Sigmoid colon (tissue), 7 donors: ENCODE data around the gene FKBP4. TPM values are rescaled to one million over a fixed set of nuclear protein-coding genes. Genes with fewer than 3 reads are reported as not detected.

Experiments used
- DNase-seq: peaks from one replicate; pipeline ENCODE4 v3.0.0-alpha.2; 2019
- H3K27ac ChIP-seq, 4 donors: fragments of 200-600 bp; sonication (generic); one replicate each; pipeline ENCODE4 v1.5.1; 2016 to 2019; ENCODE audit warnings: mild to moderate bottlenecking in 1 of 4
- H3K27me3 ChIP-seq, 3 donors: fragments of 200-600 bp; sonication (generic); one replicate each; pipeline ENCODE4 v1.5.1; 2019; ENCODE audit warnings: mild to moderate bottlenecking in 1 of 3
- H3K36me3 ChIP-seq, 4 donors: fragments of 200-600 bp; sonication (generic); one replicate each; pipeline ENCODE4 v1.5.1; 2016 to 2019
- H3K4me1 ChIP-seq, 4 donors: fragments of 200-600 bp; sonication (generic); one replicate each; pipeline ENCODE4 v1.5.1; 2017 to 2019
- H3K4me3 ChIP-seq, 4 donors: fragments of 200-600 bp; sonication (generic); one replicate each; pipeline ENCODE4 v1.5.1; 2017 to 2019; ENCODE audit warnings: mild to moderate bottlenecking in 2 of 4, moderate library complexity in 1 of 4
- H3K9me3 ChIP-seq, 4 donors: fragments of 200-600 bp in 3 of 4; sonication (generic) in 3 of 4; one replicate each; pipeline versions ENCODE4 v1.5.1 to v1.6.1; 2013 to 2019
- EP300 ChIP-seq, 4 donors: sonication (generic); formaldehyde crosslinking; IDR thresholded peaks; one replicate each; pipeline ENCODE4 v1.6.1; 2017; ENCODE audit warnings: antibody characterized with exemption in 4 of 4
- POLR2A ChIP-seq, 2 donors: fragments of 450-650 bp; IDR thresholded peaks; one replicate each; pipeline ENCODE4 v1.6.1; 2016; ENCODE audit warnings: antibody characterized with exemption in 2 of 2, mild to moderate bottlenecking in 2 of 2, moderate library complexity in 2 of 2
- POLR2AphosphoS5 ChIP-seq, 4 donors: sonication (generic); formaldehyde crosslinking; IDR thresholded peaks; one replicate each; pipeline ENCODE4 v1.6.1; 2017; ENCODE audit warnings: antibody characterized with exemption in 4 of 4
- WGBS, 2 donors: extraction: QIAGEN DNeasy Blood & Tissue Kit; methylation state at CpG; one replicate each; pipeline ENCODE4 v1.1.7; 2013; 5-methylcytosine and 5-hydroxymethylcytosine counted together
- intact Hi-C: fragments of 100-400 bp; cut with DNase I; formaldehyde crosslinking; loops from one replicate; pipeline ENCODE4 v1.15.1; 2023
- polyA plus RNA-seq, 3 donors: library from polyadenylated mRNA; stranded (reverse); fragments of 200-250 nt; gene quantifications; one replicate each; pipeline ENCODE4 v1.2.3, GENCODE V29; 2013
- total RNA-seq, 4 donors: library from RNA; depleted of rRNA; stranded (reverse); fragments of >200 nt; gene quantifications; one replicate each; pipeline ENCODE4 v1.1.0, GENCODE V29; 2016
- TF ChIP-seq, protein P1 (sequence below), 4 experiments: fragments of 450-650 bp in 3 of 4; fragments of 200-600 bp in 1 of 4; IDR thresholded peaks; one replicate each; pipeline ENCODE4 v1.5.1; 2016 to 2019; ENCODE audit warnings: antibody characterized with exemption in 4 of 4, mild to moderate bottlenecking in 3 of 4, moderate library complexity in 2 of 4
- donor health status: healthy with polysubstance abuse.
- donor health status: Bipolar disorder and iron deficiency.
- donor health status: healthy.

FKBP4 gene
- total and polyA plus RNA-seq, 7 donors: 21.3 to 44.5 (median 33.6) TPM

DNA sequence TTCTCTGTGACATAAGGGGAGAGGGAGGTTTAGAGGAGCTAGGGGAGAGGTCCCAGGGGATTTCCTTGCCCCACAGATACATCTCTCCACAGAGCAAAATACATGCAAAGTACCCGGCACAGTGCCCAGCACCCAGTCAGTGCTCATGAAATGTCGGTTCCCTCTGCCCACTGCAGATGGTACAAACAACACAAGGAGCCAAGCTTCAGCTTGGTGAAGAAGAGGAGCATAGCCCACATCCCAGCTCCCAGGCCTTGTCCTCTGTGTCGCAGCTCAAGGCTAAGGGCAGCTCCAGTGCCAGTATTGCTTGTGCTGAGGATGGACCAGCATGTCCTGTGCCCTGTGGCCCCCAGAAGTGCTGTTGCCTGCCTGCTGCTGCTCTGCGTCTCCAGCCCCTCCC lies 35.0 kb upstream of the FKBP4 start:
- Histone ChIP-seq H3K4me3 (no peak overlapping the region), H3K36me3 (no peaks in the 10 kb centered on the region), H3K27ac (no peak overlapping the region), H3K9me3 (no peaks in the 10 kb centered on the region), H3K27me3 (no peaks in the 10 kb centered on the region), H3K4me1 (no peaks in the 10 kb centered on the region)
- TF ChIP-seq POLR2AphosphoS5 (IDR thresholded peaks at IDR 0.05) (no peak), EP300 (IDR thresholded peaks at IDR 0.05) (no peak), POLR2A (IDR thresholded peaks at IDR 0.05) (no peak)
- TF ChIP-seq, protein P1, sequence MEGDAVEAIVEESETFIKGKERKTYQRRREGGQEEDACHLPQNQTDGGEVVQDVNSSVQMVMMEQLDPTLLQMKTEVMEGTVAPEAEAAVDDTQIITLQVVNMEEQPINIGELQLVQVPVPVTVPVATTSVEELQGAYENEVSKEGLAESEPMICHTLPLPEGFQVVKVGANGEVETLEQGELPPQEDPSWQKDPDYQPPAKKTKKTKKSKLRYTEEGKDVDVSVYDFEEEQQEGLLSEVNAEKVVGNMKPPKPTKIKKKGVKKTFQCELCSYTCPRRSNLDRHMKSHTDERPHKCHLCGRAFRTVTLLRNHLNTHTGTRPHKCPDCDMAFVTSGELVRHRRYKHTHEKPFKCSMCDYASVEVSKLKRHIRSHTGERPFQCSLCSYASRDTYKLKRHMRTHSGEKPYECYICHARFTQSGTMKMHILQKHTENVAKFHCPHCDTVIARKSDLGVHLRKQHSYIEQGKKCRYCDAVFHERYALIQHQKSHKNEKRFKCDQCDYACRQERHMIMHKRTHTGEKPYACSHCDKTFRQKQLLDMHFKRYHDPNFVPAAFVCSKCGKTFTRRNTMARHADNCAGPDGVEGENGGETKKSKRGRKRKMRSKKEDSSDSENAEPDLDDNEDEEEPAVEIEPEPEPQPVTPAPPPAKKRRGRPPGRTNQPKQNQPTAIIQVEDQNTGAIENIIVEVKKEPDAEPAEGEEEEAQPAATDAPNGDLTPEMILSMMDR (IDR thresholded peaks at IDR 0.05): no peak
- DNase-seq: no peak
- intact Hi-C loops: no loop called here
- WGBS, 2 donors: 90 to 92% methylated on average over 4 of the region's 4 CpGs

DNA sequence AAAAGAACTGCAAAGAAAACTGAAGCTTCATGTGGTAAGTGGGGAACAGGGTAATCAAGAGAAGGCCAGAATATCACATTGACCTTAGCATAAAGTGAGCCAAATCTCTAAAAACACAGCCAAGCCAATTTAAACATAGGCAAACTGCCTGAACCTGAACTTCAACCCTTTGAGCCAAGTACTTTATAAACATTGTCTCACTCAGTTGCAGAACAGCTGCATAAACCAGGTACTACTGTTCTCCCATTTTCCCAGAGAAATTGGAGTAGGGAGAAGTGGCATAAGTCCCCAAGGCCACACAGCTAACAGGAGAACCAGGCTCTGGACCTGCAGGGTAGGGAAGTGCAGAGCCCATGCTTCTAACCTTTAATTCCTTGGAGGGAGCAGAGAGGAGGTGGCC lies 30.4 kb upstream of the FKBP4 start:
- intact Hi-C loops: no loop called here
- H3K27ac ChIP-seq: no peak overlapping the region

DNA sequence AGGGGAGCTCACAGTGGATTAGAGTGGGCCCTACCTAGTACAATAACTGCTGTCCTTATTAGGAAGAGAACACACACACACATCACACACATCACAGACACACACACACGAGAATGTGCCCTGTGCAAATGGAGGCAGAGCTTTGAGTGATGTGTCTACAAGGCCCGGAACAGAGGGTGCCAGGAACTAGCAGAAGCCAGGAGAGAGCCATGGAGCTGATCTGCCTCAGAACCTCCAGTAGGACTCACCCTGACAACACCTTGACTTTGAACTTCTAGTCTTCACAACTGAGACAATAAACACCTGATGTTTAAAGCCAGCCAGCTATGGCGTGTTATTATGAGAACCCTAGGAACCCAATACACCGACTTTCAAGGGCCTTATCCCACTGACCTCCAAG lies 29.7 kb upstream of the FKBP4 start:
- H3K4me1 ChIP-seq: no peaks in the 10 kb centered on the region
- H3K4me3 ChIP-seq: no peak overlapping the region
- intact Hi-C loops: no loop called here
- H3K27ac ChIP-seq: no peak overlapping the region
- no peak for DNase-seq
- H3K36me3 ChIP-seq: no peaks in the 10 kb centered on the region
- H3K27me3 ChIP-seq: no peaks in the 10 kb centered on the region
- WGBS, 2 donors: 46 to 77% methylated on average over 4 of the region's 4 CpGs
- H3K9me3 ChIP-seq: no peaks in the 10 kb centered on the region
- TF ChIP-seq EP300 (IDR thresholded peaks at IDR 0.05): no peak
- TF ChIP-seq POLR2AphosphoS5 (IDR thresholded peaks at IDR 0.05): no peak

More for the DNA sequence above, 30.4 kb upstream of the FKBP4 start:
- Histone ChIP-seq H3K27me3 (no peaks in the 10 kb centered on the region), H3K36me3 (no peaks in the 10 kb centered on the region), H3K4me3 (no peak overlapping the region), H3K4me1 (no peaks in the 10 kb centered on the region), H3K9me3 (no peaks in the 10 kb centered on the region)
- DNase-seq: no peak
- no peak for TF ChIP-seq POLR2AphosphoS5 (IDR thresholded peaks at IDR 0.05)
- no peak for TF ChIP-seq POLR2A (IDR thresholded peaks at IDR 0.05)
- no peak for TF ChIP-seq EP300 (IDR thresholded peaks at IDR 0.05)
- TF ChIP-seq, protein P1 (IDR thresholded peaks at IDR 0.05): no peak

DNA sequence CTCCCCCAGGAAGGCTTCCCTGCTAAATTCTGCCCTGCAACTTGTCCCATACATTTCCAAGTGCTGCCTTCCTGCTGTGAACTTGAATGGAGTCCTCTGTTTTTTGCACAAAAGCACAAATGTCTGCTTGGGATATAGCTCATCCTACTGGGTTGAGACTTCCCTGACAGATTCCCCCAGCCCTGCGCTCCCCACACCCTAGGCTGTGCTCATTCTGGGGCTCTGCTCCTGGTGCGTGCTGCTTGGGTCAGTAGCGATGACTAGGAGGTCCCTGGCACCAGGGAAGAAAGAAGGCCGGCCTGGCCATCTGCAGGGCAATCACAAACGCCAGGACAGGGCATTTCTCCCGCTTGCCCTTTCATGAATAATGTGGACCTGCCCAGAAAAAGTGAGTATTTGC lies 29.2 kb upstream of the FKBP4 start:
- WGBS, 2 donors: 87 to 90% methylated on average over 6 of the region's 6 CpGs
- H3K9me3 ChIP-seq: no peaks in the 10 kb centered on the region
- H3K36me3 ChIP-seq: no peaks in the 10 kb centered on the region
- intact Hi-C loops: no loop called here
- H3K4me1 ChIP-seq: no peaks in the 10 kb centered on the region
- DNase-seq: no peak
- TF ChIP-seq, protein P1 (IDR thresholded peaks at IDR 0.05): no peak
- TF ChIP-seq POLR2AphosphoS5 (IDR thresholded peaks at IDR 0.05) (no peak), POLR2A (IDR thresholded peaks at IDR 0.05) (no peak), EP300 (IDR thresholded peaks at IDR 0.05) (no peak)
- H3K4me3 ChIP-seq: no peak overlapping the region
- H3K27me3 ChIP-seq: no peaks in the 10 kb centered on the region
- no peak overlapping the region for H3K27ac ChIP-seq

DNA sequence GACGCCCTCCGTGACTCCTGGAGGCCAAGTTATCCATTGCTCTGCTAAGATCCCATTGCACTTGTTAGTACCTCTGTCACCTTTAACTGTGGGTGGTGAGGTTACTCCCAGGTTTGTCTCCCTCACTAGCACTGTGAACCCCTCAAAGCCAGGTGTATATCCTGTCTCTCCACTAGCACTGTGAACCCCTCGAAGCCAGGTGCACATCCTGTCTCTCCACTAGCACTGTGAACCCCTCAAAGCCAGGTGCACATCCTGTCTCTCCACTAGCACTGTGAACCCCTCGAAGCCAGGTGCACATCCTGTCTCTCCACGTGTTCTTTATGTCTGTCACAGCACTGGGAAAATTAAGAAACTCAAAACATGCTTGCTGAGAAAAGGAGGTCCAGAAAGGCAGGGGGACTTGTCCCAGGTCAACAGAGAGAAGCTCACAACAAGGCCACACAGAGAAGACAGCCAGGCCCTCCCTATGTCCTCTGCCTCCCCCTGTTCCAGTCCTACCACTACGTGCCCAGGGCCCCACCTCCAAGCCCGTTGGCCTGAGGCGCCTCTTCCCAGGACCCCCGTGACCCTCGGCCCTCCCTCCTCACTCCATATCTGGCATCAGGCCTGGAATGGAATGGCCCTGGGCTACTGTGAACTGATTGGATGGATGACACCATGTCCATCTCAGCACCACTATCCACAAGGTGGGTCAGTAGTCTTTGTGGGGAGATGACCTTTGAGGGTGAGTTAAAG lies 26.4 kb upstream of the FKBP4 start:
- no peaks in the 10 kb centered on the region for H3K27me3 ChIP-seq
- intact Hi-C loops: no loop called here
- TF ChIP-seq EP300 (IDR thresholded peaks at IDR 0.05): no peak
- TF ChIP-seq POLR2AphosphoS5 (IDR thresholded peaks at IDR 0.05): no peak
- TF ChIP-seq, protein P1 (IDR thresholded peaks at IDR 0.05): no peak
- no peak for TF ChIP-seq POLR2A (IDR thresholded peaks at IDR 0.05)
- no peak overlapping the region for H3K27ac ChIP-seq
- no peaks in the 10 kb centered on the region for H3K36me3 ChIP-seq
- no peak overlapping the region for H3K4me3 ChIP-seq
- H3K9me3 ChIP-seq: no peaks in the 10 kb centered on the region
- H3K4me1 ChIP-seq: no peaks in the 10 kb centered on the region
- DNase-seq: no peak
- 64 to 69% methylated on average over 10 of the region's 10 CpGs for WGBS, 2 donors
